IPS-18c (cell line): ENCODE results near the gene SLC9A3.

Experiments used
- H3K4me3 ChIP-seq: 2 replicates; pipeline ENCODE4 v1.7.0; 2013; ENCODE audit warnings: low read depth, mild to moderate bottlenecking, low read length, moderate library complexity; ENCODE audit not compliant: insufficient read depth
- H3K9me3 ChIP-seq: one replicate; pipeline ENCODE4 v1.6.1; 2013; ENCODE audit warnings: mild to moderate bottlenecking, low read length, moderate library complexity; ENCODE audit not compliant: control insufficient read depth, insufficient read depth

Gene SLC9A3

DNA sequence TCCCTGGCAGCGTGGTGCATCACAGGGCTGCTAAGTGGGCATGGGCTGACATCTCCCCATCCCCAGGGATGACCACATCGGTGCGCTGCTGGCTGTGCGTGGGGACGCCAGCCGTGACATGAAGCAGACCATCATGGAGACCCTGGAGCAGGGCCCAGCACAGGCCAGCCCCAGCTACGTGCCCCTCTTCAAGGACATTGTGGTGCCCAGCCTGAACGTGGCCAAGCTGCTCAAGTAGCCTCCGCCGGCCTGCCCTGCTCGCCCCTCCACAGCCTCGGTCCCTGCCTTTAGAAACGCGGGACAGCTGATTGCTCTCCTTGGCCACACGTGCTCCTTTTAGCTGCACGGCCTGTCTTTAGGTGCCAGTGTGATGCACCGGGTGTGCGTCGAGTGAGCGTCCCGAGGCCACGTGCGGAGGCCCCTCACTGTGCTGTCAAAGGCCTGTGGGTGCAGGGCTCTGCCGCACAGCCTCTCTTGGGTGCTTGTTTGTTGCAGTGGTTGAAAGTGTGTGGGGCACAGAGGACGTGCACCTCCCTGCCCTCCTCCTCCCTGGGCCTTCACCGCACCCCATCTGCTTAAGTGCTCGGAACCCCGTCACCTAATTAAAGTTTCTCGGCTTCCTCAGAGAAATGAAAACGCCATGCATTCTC is 57.5 kb downstream of the SLC9A3 start:
- no peak overlapping the region for H3K4me3 ChIP-seq
- H3K9me3 ChIP-seq = no peaks in the 10 kb centered on the region

DNA sequence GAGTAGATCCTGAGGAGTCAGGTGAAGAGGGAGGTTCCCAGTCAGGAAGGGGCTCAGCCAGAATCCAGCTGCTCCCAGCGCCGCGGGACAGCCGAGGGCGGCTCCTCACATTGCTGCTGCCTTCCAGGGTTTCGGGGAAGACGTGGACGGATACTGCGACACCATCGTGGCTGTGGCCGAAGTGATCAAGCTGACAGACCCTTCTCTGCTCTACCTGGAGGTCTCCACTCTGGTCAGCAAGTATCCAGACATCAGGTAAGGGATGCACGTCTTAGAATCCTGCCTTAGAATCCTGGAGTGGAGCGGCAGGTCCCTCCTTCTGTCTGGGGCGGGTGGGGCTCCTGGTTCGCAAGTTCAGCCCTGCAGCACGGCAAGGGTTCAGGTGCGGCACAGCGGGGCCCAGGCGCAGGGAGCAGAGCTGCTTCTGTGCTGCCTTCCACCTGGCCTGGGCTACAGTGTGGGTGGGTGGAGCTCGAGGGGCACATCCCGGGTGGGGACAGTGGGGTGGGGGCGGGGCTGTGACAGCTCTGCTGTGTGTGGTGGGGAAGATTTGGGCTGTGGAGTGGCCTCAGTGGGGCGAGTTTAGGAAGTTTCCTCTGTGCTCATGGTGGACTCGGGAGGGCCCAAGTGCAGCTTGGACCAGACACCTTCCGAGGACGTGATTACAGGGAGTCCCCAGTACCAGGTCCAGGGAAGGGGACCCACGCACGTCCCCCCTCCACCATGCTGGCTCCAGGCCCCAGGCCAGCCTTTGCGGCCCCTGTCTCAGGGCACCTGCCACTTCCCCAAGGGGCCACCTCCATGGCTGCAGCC is 58.5 kb downstream of the SLC9A3 start:
- H3K4me3 ChIP-seq = no peak overlapping the region
- no peaks in the 10 kb centered on the region for H3K9me3 ChIP-seq

DNA sequence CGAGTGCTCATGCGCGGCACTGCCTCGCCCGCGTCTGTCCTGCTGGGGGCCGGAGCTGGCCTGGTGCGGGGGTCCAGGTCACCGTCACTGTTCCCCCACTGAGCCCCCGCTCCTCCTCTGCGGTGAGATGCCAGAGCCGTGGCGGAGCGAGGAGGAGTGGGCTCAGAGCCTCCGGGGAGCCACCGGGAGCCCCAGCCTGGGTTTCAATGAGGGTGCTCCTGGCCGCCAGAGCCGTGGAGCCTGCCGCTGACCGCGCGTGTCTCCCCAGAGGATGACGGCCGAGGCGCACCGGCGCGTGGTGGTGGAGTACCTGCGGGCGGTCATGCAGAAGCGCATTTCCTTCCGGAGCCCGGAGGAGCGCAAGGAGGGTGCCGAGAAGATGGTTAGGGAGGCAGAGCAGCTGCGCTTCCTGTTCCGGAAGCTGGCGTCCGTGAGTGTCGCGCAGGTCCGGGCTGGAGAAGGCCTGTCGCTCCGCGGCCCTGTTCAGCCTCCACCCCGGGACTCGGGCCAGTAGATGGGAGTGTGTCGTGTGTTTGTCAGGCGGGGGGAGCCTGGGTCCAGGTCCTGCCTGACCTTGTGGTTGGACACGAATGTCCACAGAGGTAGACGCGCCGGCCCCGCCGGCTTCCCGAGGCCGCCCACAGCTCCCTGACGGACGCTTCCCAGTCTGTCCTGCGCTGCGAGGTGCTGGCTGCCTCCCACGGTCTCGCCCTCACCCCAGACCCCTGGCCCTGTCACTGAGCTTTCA is 59.2 kb downstream of the SLC9A3 start:
- no peak overlapping the region for H3K4me3 ChIP-seq
- no peaks in the 10 kb centered on the region for H3K9me3 ChIP-seq

DNA sequence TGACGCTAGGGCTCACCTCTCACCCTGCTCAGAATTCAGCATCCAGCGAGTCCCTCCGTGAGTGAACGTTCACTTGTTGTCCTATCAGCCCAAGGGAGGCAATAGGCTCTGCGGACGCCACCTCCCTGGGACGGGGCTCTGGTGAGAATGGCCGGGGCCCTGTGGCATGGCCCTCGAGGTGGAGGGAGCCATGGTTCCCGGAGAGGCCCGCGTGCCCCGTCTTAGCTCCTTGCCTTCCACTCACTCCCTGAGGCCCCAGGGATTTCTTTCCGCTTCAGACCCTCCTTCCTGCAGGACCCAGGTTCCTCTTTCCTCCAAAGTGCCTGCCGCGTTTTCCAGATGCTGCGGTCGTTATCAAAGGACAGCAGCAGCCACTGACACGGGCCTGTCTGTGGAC is 59.8 kb downstream of the SLC9A3 start:
- Histone ChIP-seq H3K9me3 (no peaks in the 10 kb centered on the region), H3K4me3 (no peak overlapping the region)

DNA sequence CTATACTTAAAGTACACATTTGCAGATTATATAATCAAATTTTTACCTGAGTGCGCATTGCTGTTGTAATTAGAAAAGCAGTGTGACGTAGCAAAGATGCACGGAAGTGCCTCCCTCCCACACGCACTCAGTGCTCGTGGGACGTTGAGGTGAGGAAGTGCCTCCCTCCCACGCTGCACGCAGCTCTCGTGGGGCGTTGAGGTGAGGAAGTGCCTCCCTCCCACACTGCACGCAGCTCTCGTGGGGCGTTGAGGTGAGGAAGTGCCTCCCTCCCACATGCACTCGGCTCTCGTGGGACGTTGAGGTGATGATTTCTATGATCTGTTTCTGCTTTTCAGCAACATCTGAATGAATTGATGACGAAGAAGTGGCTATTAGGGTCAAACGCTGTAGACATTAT is 60.3 kb downstream of the SLC9A3 start:
- Histone ChIP-seq H3K9me3 (no peaks in the 10 kb centered on the region), H3K4me3 (no peak overlapping the region)

DNA sequence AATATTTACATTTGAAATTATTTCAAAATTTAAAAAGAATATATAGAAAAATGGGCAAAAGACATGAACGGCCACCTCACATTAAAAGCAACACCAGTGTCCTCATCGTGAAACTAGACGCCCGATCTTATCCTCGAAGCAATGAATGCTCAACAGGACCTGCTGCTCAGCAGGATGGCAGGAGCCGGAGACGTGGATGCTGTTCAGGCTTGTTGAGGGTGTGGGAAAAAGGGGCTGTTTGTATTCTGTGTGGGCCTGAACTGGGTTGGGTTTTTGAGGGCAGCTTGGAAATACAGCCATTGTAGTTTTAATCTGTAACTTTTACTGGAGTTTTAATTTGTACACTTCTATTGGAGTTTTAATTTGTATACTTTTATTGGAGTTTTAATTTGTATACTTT is 60.9 kb downstream of the SLC9A3 start:
- Histone ChIP-seq H3K9me3 (no peaks in the 10 kb centered on the region), H3K4me3 (no peak overlapping the region)

DNA sequence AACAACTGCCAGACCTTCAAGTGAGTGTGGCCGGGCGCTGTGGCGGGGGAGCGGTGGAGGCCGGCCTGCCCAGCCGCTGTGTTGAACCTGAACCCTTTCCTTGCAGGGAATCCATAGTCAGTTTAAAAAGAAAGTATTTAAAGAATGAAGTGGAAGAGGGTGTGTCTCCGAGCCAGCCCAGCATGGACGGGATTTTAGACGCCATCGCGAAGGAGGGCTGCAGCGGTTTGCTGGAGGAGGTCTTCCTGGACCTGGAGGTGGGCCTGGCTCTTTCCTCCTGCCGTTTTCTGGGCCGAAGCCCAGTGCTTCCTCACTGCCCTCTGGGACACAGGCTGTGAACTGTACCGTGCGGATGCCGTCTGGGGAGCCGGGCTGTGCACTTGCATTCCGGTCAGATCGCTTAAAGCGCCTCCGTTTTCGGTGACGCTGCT is 62.2 kb downstream of the SLC9A3 start:
- H3K9me3 ChIP-seq = no peaks in the 10 kb centered on the region
- no peak overlapping the region for H3K4me3 ChIP-seq

DNA sequence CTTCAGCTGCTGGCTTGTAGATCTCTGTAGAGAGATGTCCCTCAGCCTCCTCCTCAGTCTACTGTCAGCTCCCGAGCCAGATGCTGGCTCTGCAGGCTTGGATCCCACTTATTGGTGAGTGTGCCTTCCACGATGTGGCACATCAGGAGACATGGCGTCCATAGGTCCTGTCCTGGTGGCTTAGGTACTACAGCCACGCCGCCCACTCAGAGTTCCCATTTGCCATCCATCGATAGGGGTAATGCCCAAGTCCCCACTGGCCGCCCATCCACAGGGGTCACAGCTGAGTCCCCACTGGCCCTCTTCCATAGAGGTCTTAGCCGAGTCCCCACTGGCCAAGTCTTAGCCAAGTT is 64.0 kb downstream of the SLC9A3 start:
- Histone ChIP-seq H3K9me3 (no peaks in the 10 kb centered on the region), H3K4me3 (no peak overlapping the region)

DNA sequence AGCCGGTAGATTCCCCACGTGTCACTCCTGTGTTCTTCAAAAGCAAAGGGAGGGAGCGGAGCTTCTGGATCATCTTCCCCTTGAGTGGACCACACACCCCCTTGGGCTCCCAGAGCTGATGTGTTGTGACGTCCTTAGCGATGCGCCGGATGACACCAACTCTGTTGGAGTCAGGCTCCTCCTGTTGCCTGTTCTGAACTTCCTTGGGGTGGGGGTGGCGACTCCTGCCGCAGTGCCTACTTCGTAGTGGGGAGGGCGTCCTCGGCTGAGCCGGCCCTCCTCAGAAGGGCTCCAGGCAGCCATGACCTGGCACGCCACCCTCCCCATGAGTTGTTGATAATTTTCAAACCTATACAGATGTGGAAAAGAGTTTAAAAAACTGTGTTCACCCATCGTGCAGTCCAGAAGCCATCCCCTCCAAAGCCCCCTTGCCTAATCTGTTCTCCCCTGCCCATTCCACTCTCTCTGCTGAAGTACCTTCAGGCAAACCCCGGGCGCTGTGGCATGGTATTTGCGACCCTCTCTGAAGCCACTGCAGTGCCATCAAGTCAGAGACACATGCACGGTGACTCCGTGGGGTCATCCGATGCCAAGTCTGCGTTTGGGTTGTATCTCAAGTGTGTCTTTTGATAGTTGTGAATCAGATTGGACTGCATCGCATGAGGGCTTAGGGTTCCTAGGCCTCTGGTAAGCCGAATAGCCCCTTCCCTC is 64.5 kb downstream of the SLC9A3 start:
- Histone ChIP-seq H3K9me3 (no peaks in the 10 kb centered on the region), H3K4me3 (no peak overlapping the region)

DNA sequence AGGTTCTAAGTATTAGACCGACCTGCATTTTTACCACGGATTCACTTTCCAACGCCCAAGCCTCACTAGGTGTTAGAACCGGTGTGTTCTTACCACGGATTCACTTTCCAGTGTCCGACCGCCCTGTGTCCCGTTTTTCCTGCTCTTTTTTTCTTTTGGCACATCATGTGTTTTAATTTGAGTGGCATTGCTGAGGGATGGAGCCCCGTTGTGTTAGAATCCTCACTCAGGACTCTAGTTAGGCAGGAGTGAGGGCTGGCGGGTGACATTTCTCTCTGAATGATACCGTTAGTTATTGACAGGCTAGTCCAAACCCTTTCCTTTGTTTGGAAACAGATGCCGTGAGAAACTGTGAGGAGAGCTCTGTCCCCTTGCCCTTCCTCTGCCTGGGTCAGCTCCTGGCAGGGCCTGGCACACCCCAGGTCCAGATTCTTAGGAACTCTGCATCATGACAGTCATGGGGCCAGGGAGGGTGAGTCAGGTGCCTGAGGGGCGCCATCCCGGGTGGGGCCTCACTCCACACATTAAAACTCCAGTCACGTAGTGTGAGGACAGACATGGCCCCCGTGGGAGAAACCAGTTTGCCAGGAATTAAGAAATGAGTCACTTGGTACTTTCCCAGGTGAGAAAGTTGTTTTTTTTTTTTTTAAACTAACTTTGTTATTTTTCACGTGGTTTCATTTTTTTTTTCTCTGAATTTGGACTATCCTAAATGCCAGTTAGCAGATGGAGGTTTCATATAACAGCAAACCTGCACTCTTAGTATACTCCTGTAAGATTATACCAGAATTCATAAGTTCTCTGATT is 65.5 kb downstream of the SLC9A3 start:
- H3K4me3 ChIP-seq = no peak overlapping the region
- H3K9me3 ChIP-seq = no peaks in the 10 kb centered on the region

DNA sequence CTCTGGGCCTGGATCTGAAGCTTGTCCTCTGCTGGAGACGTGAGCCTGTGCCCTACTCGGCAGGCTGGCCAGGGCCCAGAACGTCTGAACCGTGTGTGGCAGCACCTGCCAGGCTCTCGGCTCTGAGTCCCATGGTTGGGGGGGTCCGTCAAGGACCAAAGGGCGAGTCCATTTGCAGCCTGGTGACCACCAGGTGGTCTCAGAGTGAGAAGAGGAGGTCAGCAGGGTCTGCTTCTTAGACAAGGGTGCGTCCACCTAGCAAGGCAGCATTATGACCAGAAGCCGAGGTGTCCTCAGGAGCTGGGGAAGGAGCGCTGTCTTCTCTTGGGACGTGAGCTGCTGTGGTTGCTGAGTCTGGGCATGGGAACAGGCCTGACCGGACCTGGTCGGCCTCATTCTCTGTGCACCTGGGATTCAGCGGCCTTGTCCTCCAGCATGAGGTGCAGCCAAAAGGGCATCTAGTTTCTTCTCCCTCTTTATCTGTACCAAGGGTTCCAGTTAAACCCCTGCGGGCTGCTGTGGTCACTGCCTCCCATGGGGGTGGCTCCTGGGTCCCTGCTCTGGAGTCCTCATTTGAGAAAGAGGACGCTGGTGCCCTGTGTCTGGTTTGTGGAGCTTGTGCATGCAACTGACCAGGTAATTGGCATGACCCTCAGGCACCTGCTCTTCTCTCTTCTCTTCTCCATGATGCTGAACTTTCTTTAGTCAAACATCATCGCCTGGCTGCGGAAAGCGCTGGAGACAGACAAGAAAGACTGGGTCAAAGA is 66.9 kb downstream of the SLC9A3 start:
- Histone ChIP-seq H3K4me3 (no peak overlapping the region), H3K9me3 (no peaks in the 10 kb centered on the region)

DNA sequence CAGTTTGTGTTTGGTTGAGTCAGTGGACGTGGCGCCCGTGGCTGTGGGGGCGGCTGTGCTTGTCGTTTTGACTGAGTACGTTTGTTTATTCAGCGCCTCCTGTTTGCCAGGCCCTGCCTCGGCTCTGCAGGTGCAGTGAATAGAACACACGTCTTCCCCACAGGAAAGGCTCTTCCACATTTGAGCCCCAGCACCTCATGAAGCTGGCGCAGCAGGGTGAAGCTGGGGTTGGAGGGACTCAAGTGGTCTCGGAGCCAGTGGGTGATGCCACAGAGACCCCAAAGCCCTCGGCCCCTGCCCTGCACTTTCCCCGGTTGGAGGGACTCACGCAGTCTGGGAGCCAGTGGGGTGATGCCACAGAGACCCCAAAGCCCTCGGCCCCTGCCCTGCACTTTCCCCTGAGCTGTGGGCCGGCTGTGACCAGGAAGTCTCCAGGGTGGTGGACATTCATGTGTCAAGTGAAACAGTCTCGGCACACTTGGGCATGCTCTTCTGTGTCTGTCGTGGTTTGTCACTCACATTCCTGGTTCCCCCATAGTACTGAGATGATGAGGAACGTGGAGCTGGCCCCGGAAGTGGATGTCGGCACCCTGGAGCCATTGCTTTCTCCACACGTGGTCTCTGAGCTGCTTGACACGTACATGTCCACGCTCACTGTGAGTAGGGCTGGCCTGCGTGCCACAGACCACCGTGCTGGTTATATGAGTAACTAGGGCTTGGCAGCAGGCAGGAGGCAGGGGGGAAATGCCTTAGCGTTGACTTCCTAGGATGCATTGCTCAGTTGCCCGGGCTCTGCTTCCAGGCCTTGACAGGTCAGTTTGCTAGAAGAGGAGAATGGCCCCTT is 67.7 kb downstream of the SLC9A3 start:
- Histone ChIP-seq H3K4me3 (no peak overlapping the region), H3K9me3 (no peaks in the 10 kb centered on the region)

DNA sequence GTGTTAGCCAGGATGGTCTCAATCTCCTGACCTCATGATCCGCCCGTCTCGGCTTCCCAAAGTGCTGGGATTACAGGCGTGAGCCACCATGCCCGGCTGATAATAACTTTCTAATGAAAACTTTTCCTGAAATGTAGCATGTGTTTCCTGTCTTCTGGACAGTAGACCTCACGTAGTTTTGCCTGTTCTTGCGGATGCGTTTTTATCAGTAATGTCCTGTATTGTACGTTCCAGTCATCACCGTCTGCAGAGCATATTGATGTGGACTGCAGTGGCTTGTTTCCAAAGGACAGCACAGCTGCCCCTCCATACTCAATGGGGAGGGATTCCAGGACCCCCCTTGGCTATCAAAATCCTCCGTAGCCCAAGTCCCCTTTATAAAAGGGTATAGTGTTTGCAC is 68.4 kb downstream of the SLC9A3 start:
- Histone ChIP-seq H3K4me3 (no peak overlapping the region), H3K9me3 (no peaks in the 10 kb centered on the region)

DNA sequence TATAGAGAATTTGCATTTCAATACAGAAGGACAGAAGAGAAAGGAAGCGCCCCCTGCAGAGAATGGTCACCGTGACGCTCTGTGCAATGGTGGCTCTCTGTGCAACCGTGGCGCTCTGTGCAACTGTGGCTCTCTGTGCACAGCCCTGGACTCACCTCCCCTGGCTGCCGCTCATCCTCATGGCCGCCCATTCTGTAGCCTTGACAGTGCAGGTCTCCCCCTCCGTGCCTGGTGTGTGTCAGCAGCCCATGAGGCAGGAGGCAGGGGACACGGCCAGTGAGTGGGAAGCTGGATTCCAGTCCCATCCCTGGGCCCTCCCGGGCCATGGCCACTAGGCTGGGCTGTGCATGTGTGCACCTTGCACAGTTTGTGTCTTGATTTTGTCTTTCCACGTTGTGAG is 69.3 kb downstream of the SLC9A3 start:
- Histone ChIP-seq H3K9me3 (no peaks in the 10 kb centered on the region), H3K4me3 (no peak overlapping the region)

DNA sequence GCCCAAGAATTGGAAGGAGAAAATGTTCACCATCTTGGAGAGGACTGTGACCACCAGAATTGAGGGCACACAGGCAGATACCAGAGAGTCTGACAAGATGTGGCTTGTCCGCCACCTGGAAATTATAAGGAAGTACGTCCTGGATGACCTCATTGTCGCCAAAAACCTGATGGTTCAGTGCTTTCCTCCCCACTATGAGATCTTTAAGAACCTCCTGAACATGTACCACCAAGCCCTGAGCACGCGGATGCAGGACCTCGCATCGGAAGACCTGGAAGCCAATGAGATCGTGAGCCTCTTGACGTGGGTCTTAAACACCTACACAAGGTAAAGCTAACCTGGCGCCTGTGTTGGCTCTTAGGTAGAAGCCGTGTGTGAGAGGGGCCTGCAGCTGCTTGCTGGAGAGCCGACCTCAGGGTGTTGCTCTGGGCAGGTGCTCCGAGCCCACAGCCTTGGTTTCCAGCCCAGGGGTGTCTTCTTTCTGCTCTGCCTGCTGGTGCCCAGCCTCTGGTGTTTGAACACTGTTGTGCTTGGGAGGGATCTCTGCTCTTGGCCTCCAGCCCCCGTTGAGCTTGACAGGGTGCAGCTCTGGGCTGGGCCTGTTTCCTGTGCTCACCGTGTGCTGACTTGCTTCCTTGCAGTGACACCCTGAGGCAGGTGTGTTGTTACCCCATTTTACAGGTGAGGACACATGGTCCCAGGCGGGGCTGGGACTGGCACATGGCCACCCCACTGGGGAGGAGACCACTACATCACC is 70.3 kb downstream of the SLC9A3 start:
- Histone ChIP-seq H3K9me3 (no peaks in the 10 kb centered on the region), H3K4me3 (no peak overlapping the region)
